Omental fat pad (tissue), 4 donors: Measurements from ENCODE around the gene IKZF1. TPM values are rescaled to one million over a fixed set of nuclear protein-coding genes. Genes with fewer than 3 reads are reported as not detected.

Source experiments
- ATAC-seq: fragments of 150-250 bp; one replicate; pipeline ENCODE4 v1.9.1; 2016; ENCODE audit warnings: mild to moderate bottlenecking, moderate library complexity; ENCODE audit not compliant: low FRiP score
- DNase-seq: peaks from one replicate; pipeline ENCODE4 v3.0.0-alpha.2; 2019; ENCODE audit warnings: low spot score
- total RNA-seq, 4 donors: library from RNA; depleted of rRNA; stranded (reverse); fragments of >200 nt; gene quantifications; one replicate each; pipeline ENCODE4 v1.1.0, GENCODE V29; 2016
- TF ChIP-seq, protein P1 (sequence below), 3 donors: fragments of 450-650 bp; IDR thresholded peaks; one replicate each; pipeline ENCODE4 v1.5.1; 2016 to 2017; ENCODE audit warnings: antibody characterized with exemption in 3 of 3, mild to moderate bottlenecking in 3 of 3, moderate library complexity in 2 of 3

The IKZF1 gene
- total RNA-seq, 4 donors from 2014 or later, result 14.6 to 34.5 (median 21.7) TPM

DNA sequence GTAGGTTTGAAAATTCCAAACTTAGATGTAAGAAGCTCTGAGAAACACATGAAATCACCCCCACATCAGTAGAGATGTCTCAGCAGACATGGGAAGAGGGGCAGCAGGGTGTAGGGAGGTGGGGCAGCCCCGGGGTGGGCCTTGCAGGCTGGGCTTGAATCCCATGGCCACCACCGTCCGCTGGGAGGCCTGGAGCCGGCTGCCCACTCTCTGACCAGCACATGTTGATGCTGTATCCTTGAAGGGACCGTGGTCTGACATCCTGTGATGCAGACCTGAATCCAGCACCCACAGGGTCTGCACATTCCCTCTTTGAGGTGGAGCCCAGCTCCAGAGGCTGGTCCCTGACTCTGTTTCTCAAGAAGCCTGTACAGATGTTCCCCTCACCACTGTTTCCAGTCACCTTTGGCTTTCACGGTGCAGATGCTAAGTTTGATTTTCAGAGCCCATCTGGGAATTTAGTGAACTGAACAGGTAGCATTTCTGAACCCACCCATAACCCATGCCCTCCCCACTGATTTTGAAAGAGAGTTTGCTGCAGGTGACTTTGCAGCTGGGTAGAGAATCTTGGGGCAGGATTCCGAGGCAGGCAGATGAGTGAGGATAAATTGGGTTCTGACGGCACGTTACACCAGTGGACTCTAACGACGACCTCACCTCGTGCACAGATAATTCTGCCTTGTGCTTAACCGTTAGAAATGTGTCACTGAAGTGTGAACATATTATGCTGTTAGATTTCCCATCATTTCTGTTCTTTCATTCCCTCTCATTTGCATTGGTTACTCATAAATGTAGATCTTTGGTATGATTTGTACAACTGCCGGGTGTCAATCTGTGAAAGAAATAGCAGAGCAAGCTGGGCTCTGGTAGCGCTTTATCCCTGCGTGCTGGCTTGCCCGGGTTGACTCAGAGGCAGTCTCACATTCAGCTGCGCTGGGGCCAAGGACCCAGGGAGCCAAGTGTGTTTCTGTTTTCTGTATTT lies 45.7 kb downstream of the IKZF1 start:
- ATAC-seq, result no peak
- no peak for DNase-seq
- TF ChIP-seq, protein P1, sequence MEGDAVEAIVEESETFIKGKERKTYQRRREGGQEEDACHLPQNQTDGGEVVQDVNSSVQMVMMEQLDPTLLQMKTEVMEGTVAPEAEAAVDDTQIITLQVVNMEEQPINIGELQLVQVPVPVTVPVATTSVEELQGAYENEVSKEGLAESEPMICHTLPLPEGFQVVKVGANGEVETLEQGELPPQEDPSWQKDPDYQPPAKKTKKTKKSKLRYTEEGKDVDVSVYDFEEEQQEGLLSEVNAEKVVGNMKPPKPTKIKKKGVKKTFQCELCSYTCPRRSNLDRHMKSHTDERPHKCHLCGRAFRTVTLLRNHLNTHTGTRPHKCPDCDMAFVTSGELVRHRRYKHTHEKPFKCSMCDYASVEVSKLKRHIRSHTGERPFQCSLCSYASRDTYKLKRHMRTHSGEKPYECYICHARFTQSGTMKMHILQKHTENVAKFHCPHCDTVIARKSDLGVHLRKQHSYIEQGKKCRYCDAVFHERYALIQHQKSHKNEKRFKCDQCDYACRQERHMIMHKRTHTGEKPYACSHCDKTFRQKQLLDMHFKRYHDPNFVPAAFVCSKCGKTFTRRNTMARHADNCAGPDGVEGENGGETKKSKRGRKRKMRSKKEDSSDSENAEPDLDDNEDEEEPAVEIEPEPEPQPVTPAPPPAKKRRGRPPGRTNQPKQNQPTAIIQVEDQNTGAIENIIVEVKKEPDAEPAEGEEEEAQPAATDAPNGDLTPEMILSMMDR (IDR thresholded peaks at IDR 0.05), result no peak

DNA sequence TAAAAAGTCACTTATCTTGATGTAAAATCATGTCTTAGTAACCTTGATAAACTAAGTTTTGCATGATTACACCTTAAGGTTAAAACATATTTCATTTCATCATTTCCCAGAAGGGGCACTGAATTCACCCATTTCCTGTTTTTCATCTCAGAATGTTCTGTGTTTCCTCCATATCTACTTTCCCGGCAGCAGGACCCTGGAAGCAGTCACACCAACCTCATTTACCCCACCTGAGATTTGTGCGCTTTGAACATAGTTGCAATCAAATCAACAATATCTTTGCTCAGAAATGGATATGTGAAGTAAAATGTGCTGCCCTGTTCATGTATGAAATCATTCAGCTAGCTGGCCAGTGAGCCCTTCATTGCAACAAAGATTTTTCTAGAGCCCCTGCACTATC lies 46.8 kb downstream of the IKZF1 start:
- no peak for DNase-seq
- no peak for ATAC-seq
- TF ChIP-seq, protein P1 (IDR thresholded peaks at IDR 0.05), result no peak

DNA sequence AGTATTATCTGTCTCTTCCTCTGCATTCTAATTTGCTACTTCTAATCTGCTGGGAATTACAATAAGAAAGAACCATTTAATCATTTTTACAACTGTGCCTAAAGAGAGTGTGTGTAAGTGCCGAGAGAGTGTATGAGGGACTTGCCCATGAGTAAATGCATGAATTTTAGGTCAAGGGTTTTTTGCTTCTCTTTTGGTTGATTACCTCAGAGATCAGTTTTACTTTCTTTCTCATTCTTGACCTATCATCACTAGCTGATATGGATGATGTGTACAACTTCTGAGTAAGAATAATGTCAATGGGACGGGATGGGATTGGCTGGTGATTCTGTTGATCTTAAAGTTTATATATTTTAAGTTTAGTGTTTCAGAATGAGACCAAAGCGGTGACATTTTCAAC lies 47.8 kb downstream of the IKZF1 start:
- TF ChIP-seq, protein P1 (IDR thresholded peaks at IDR 0.05), result no peak
- ATAC-seq (no peak), DNase-seq (no peak)

DNA sequence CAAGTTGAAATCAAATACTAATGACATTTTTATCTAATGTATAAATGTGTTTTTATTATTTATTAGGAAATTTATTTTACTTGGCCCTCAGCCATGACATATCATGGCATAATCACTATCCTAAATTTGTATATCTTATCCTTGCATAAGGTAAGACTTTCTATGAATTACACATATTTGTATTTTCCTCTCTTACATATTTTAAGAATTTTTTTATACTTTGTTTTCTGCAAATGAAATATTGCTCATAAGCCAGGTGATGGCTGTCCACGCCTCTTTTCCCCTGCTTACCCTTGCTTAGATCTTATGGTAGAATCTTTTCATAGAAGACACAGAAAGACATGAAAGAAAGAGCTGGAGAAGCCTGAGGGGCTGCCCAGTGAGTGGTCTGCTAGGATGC lies 48.2 kb downstream of the IKZF1 start:
- TF ChIP-seq, protein P1 (IDR thresholded peaks at IDR 0.05), result no peak
- DNase-seq (no peak), ATAC-seq (no peak)

DNA sequence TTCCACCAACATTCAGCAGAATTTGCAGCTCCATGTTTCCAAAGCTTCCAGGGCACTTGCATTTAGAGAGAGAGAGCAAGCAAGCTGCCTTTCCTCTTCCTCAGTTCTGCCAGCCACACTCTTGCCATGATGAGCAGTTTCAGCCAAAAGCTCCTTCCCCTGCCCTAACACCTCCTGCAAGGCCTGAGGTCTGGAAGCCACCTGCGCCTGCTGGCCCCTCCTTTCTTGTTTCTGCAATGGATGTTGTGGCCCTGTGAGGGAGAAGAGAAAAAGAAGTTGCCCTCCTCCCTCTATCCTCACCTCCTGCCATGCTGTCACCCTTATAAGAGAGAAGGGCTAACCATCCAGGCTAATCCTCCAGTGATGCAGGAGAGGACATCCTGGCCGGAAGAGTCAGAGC lies 48.7 kb downstream of the IKZF1 start:
- ATAC-seq (no peak), DNase-seq (no peak)
- TF ChIP-seq, protein P1 (IDR thresholded peaks at IDR 0.05), result no peak

DNA sequence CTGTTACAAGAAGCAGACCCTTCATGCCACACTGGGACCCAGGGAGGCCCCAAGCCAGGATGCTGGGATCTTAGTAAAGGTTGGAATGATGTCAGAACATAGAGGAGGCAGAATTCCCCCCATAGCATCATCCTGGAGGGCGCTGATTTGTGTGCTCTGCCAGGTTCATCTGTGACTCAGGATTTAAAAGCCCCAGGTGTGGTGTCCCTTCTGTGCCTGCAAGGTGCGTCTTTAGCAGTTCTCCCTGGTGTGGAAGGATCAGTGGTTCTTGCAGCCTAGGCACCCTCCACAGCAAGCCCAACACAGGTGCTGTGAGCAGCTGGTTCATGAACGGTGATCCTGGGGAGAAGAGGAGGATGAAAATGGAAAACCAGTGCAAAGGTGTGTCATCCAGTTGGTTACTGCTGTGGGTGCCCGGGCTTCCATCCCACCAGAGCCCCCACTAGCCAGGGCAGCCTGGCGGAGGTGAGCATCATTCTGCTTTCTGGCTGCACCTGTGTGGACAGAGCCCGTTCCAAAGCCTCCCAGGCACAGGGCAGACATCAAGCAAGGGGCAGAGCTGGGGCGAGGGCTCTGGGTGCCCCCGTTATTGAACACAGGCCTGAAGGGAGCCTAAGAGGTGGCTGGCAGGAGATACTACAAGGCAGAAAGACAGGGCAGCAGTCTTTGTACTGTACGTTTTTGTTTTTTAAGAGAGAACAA lies 49.5 kb downstream of the IKZF1 start:
- no peak for ATAC-seq

More for the DNA sequence above, 49.5 kb downstream of the IKZF1 start:
- DNase-seq, result no peak
- TF ChIP-seq, protein P1 (IDR thresholded peaks at IDR 0.05), result no peak
